ENCODE data around the gene CCDC141. TPM values are rescaled to one million over a fixed set of nuclear protein-coding genes. Genes with fewer than 3 reads are reported as not detected.
"Not testable (repeated sequence)": the region's sequence is repeated elsewhere in the genome, so short reads cannot be mapped to it uniquely, and the experiment has no call there.

Gene CCDC141
- total RNA-seq, 6 donors from 2014 or later: 18.5 to 126 (median 58.5) TPM

DNA sequence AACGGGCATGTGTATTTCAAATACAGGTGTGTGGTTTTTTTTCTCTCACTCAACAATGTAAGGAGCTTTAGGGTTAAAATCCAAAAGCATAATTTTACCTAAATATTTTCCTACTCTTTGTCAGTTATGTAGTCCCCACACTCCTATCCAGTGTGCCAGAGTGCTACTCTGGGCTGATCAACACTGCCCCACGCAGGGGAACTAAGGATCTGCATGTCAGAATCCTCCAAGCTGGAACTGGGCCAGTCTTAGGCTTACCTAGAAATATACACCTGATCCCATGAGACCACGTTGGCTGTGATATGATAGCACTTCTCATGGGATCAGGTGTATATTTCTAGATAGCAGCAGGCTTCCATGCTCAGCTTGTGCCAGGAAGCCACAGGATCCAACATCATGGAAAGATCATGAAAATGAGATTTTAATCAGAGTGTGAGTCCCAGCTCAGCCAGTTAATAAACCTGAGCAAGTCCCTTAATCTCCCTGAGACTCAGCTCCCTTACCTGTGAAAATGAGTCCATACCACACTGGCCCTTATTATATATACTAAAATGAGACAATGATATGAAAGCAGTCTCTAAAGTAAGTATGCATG is 29.7 kb downstream of the CCDC141 start:
- no peak for TF ChIP-seq EP300 (IDR thresholded peaks at IDR 0.05)
- TF ChIP-seq POLR2AphosphoS5 (IDR thresholded peaks at IDR 0.05): no peak
- no peak for TF ChIP-seq POLR2A (IDR thresholded peaks at IDR 0.05)
- TF ChIP-seq, protein P1, sequence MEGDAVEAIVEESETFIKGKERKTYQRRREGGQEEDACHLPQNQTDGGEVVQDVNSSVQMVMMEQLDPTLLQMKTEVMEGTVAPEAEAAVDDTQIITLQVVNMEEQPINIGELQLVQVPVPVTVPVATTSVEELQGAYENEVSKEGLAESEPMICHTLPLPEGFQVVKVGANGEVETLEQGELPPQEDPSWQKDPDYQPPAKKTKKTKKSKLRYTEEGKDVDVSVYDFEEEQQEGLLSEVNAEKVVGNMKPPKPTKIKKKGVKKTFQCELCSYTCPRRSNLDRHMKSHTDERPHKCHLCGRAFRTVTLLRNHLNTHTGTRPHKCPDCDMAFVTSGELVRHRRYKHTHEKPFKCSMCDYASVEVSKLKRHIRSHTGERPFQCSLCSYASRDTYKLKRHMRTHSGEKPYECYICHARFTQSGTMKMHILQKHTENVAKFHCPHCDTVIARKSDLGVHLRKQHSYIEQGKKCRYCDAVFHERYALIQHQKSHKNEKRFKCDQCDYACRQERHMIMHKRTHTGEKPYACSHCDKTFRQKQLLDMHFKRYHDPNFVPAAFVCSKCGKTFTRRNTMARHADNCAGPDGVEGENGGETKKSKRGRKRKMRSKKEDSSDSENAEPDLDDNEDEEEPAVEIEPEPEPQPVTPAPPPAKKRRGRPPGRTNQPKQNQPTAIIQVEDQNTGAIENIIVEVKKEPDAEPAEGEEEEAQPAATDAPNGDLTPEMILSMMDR (IDR thresholded peaks at IDR 0.05): peak in 2 of 6 experiments; percentile 20 to 34
- no peaks in the 10 kb centered on the region for H3K36me3 ChIP-seq
- no peaks in the 10 kb centered on the region for H3K9me3 ChIP-seq
- no peaks in the 10 kb centered on the region for H3K4me1 ChIP-seq
- 61 to 82% methylated on average over 3 of the region's 3 CpGs for WGBS, 2 donors
- no peak overlapping the region for H3K4me3 ChIP-seq
- no peak overlapping the region for H3K27ac ChIP-seq
- DNase-seq: peak in 1 of 2 donors; percentile 40
- no peaks in the 10 kb centered on the region for H3K27me3 ChIP-seq
- ATAC-seq (ENCODE audit: low FRiP score in 2 of 2): peak in 1 of 2 donors; percentile 51

- Histone ChIP-seq H3K36me3 (no peaks in the 10 kb centered on the region), H3K4me3 (no peak overlapping the region), H3K9me3 (no peaks in the 10 kb centered on the region), H3K4me1 (no peaks in the 10 kb centered on the region), H3K27me3 (no peaks in the 10 kb centered on the region), H3K27ac (no peak overlapping the region)
- DNase-seq: no peak
- ATAC-seq (ENCODE audit: low FRiP score in 2 of 2): no peak
- TF ChIP-seq POLR2A (IDR thresholded peaks at IDR 0.05): no peak
- TF ChIP-seq POLR2AphosphoS5 (IDR thresholded peaks at IDR 0.05): no peak
- no peak for TF ChIP-seq EP300 (IDR thresholded peaks at IDR 0.05)
- TF ChIP-seq, protein P1 (IDR thresholded peaks at IDR 0.05): no peak
- WGBS, 2 donors: 88 to 91% methylated on average over 5 of the region's 5 CpGs
Measured at GRCh38 chr2:179019260-179019659, 30.7 kb downstream of the CCDC141 start.

DNA sequence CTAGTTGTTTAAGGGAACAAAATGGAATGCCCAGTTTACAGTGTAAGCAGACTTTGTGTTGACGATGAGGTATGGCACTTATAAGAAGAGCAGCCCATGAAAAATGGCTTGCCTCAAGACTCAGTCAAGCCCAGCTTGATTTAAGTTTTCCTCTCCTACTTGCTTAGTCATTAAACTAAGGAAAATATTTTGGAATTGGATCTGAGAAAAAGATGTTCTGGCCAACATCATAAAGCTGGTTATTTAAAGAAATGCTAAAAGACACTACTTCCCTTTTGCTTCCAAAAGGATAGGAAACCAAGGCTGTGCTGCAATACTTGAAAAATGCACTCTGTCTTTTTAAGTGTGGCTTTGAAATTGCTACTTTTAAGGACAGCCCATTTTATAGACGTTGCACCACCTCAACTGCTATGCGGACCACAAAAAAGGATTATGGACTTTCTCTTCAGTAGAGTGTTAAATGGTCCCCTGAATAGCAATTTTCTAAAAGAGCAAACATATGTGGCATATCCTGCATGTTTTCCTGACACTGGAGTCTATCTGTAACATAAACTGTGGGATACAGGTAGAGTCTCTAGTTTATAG is 32.1 kb downstream of the CCDC141 start:
- no peak overlapping the region for H3K27ac ChIP-seq
- H3K27me3 ChIP-seq: no peaks in the 10 kb centered on the region
- no peaks in the 10 kb centered on the region for H3K4me1 ChIP-seq
- ATAC-seq (ENCODE audit: low FRiP score in 2 of 2): no peak
- no peak for DNase-seq
- WGBS, 2 donors: 46 to 50% methylated on average over 3 of the region's 3 CpGs
- no peaks in the 10 kb centered on the region for H3K36me3 ChIP-seq
- no peak overlapping the region for H3K4me3 ChIP-seq
- TF ChIP-seq, protein P1 (IDR thresholded peaks at IDR 0.05): no peak
- TF ChIP-seq POLR2A (IDR thresholded peaks at IDR 0.05): no peak
- no peak for TF ChIP-seq POLR2AphosphoS5 (IDR thresholded peaks at IDR 0.05)
- no peak for TF ChIP-seq EP300 (IDR thresholded peaks at IDR 0.05)
- no peaks in the 10 kb centered on the region for H3K9me3 ChIP-seq

GRCh38 chr2:179014189-179014588 is 35.7 kb downstream of the CCDC141 start:
- not testable (repeated sequence) for H3K27me3 ChIP-seq; H3K36me3 ChIP-seq; H3K4me3 ChIP-seq; H3K4me1 ChIP-seq; ATAC-seq (ENCODE audit: low FRiP score in 2 of 2); DNase-seq; H3K27ac ChIP-seq; H3K9me3 ChIP-seq
- 87 to 93% methylated on average over 3 of the region's 3 CpGs for WGBS, 2 donors

- Histone ChIP-seq H3K27me3 (no peaks in the 10 kb centered on the region), H3K4me1 (no peaks in the 10 kb centered on the region), H3K27ac (no peak overlapping the region), H3K4me3 (no peak overlapping the region), H3K36me3 (no peaks in the 10 kb centered on the region), H3K9me3 (peaks cover 0 to 3% (median 0%) of the 10 kb centered on the region in 4 donors)
- 54 to 65% methylated on average over 1 of the region's 1 CpG for WGBS, 2 donors
- ATAC-seq (ENCODE audit: low FRiP score in 2 of 2) (no peak), DNase-seq (no peak)
- TF ChIP-seq EP300 (IDR thresholded peaks at IDR 0.05): no peak
- TF ChIP-seq, protein P1 (IDR thresholded peaks at IDR 0.05): no peak
- TF ChIP-seq POLR2A (IDR thresholded peaks at IDR 0.05): no peak
- TF ChIP-seq POLR2AphosphoS5 (IDR thresholded peaks at IDR 0.05): no peak
Measured at GRCh38 chr2:179005976-179006375, 44.0 kb downstream of the CCDC141 start.

Data from upper lobe of left lung (tissue), 6 donors.